ENCODE data around the gene SELENOO.

SELENOO gene

GRCh38 chr22:50248196-50249081, 47.6 kb downstream of the SELENOO start:
- no peaks in the 10 kb centered on the region for H3K27me3 ChIP-seq (ENCODE audit: control insufficient read depth, insufficient read depth, low read length)
- peaks cover 49% of the 10 kb centered on the region for H3K4me1 ChIP-seq (ENCODE audit: control insufficient read depth, insufficient read depth, low read length)
- no peak overlapping the region for H3K9ac ChIP-seq (ENCODE audit: low read length)
- no peak overlapping the region for H3K4me3 ChIP-seq (ENCODE audit: low read length)
- no peaks in the 10 kb centered on the region for H3K9me3 ChIP-seq (ENCODE audit: control insufficient read depth, low read length)
- H3K36me3 ChIP-seq (ENCODE audit: control insufficient read depth, insufficient read depth, low read length) = peaks cover 9% of the 10 kb centered on the region

GRCh38 chr22:50249341-50250248, 48.8 kb downstream of the SELENOO start:
- Histone ChIP-seq H3K9ac (ENCODE audit: low read length) (no peak overlapping the region), H3K9me3 (ENCODE audit: control insufficient read depth, low read length) (no peaks in the 10 kb centered on the region), H3K36me3 (ENCODE audit: control insufficient read depth, insufficient read depth, low read length) (peaks cover 9% of the 10 kb centered on the region), H3K4me1 (ENCODE audit: control insufficient read depth, insufficient read depth, low read length) (peaks cover 49% of the 10 kb centered on the region), H3K27me3 (ENCODE audit: control insufficient read depth, insufficient read depth, low read length) (no peaks in the 10 kb centered on the region), H3K4me3 (ENCODE audit: low read length) (peak overlapping the region; percentile 36)

- Histone ChIP-seq H3K36me3 (ENCODE audit: control insufficient read depth, insufficient read depth, low read length) (peaks cover 9% of the 10 kb centered on the region), H3K9ac (ENCODE audit: low read length) (peak overlapping the region; percentile 56), H3K4me1 (ENCODE audit: control insufficient read depth, insufficient read depth, low read length) (peaks cover 49% of the 10 kb centered on the region)
Observed at GRCh38 chr22:50250249-50250554, 49.4 kb downstream of the SELENOO start.

GRCh38 chr22:50250555-50251476, 50.0 kb downstream of the SELENOO start, which contains the start of gene HDAC10:
TSS of gene HDAC10 (minus strand) at chr22:50251265. CDS start at chr22:50251032, 233 bp downstream.
- peak within 1 kb of the TSS; percentile 36 for H3K4me3 ChIP-seq (ENCODE audit: low read length)
- H3K9ac ChIP-seq (ENCODE audit: low read length) = peak within 1 kb of the TSS; percentile 56
- H3K27me3 ChIP-seq (ENCODE audit: control insufficient read depth, insufficient read depth, low read length) = no peaks in the 10 kb centered on the region
- H3K36me3 ChIP-seq (ENCODE audit: control insufficient read depth, insufficient read depth, low read length) = peaks cover 9% of the 10 kb centered on the region
- H3K9me3 ChIP-seq (ENCODE audit: control insufficient read depth, low read length) = no peaks in the 10 kb centered on the region
- peaks cover 44% of the 10 kb centered on the region for H3K4me1 ChIP-seq (ENCODE audit: control insufficient read depth, insufficient read depth, low read length)

More at GRCh38 chr22:50250249-50250554, 49.4 kb downstream of the SELENOO start:
- Histone ChIP-seq H3K9me3 (ENCODE audit: control insufficient read depth, low read length) (no peaks in the 10 kb centered on the region), H3K27me3 (ENCODE audit: control insufficient read depth, insufficient read depth, low read length) (no peaks in the 10 kb centered on the region), H3K4me3 (ENCODE audit: low read length) (peak overlapping the region; percentile 36)

- peaks cover 1% of the 10 kb centered on the region for H3K36me3 ChIP-seq (ENCODE audit: control insufficient read depth, insufficient read depth, low read length)
- no peaks in the 10 kb centered on the region for H3K27me3 ChIP-seq (ENCODE audit: control insufficient read depth, insufficient read depth, low read length)
- no peaks in the 10 kb centered on the region for H3K9me3 ChIP-seq (ENCODE audit: control insufficient read depth, low read length)
- peaks cover 38% of the 10 kb centered on the region for H3K4me1 ChIP-seq (ENCODE audit: control insufficient read depth, insufficient read depth, low read length)
- H3K4me3 ChIP-seq (ENCODE audit: low read length) = peak overlapping the region; percentile 19
- H3K9ac ChIP-seq (ENCODE audit: low read length) = peak overlapping the region; percentile 15
Observed at GRCh38 chr22:50251477-50252081, 50.8 kb downstream of the SELENOO start.

GRCh38 chr22:50252082-50253045, 51.6 kb downstream of the SELENOO start:
- no peak overlapping the region for H3K4me3 ChIP-seq (ENCODE audit: low read length)

GRCh38 chr22:50253046-50253915, 52.5 kb downstream of the SELENOO start:
- no peak overlapping the region for H3K9ac ChIP-seq (ENCODE audit: low read length)
- H3K4me3 ChIP-seq (ENCODE audit: low read length) = no peak overlapping the region
- H3K4me1 ChIP-seq (ENCODE audit: control insufficient read depth, insufficient read depth, low read length) = peaks cover 26% of the 10 kb centered on the region
- H3K36me3 ChIP-seq (ENCODE audit: control insufficient read depth, insufficient read depth, low read length) = no peaks in the 10 kb centered on the region
- peaks cover under 1% of the 10 kb centered on the region for H3K27me3 ChIP-seq (ENCODE audit: control insufficient read depth, insufficient read depth, low read length)
- H3K9me3 ChIP-seq (ENCODE audit: control insufficient read depth, low read length) = no peaks in the 10 kb centered on the region

More at GRCh38 chr22:50252082-50253045, 51.6 kb downstream of the SELENOO start:
- no peaks in the 10 kb centered on the region for H3K9me3 ChIP-seq (ENCODE audit: control insufficient read depth, low read length)
- H3K9ac ChIP-seq (ENCODE audit: low read length) = no peak overlapping the region
- H3K4me1 ChIP-seq (ENCODE audit: control insufficient read depth, insufficient read depth, low read length) = peaks cover 35% of the 10 kb centered on the region
- H3K27me3 ChIP-seq (ENCODE audit: control insufficient read depth, insufficient read depth, low read length) = no peaks in the 10 kb centered on the region
- H3K36me3 ChIP-seq (ENCODE audit: control insufficient read depth, insufficient read depth, low read length) = no peaks in the 10 kb centered on the region

GRCh38 chr22:50253941-50254340, 53.1 kb downstream of the SELENOO start:
- Histone ChIP-seq H3K27me3 (ENCODE audit: control insufficient read depth, insufficient read depth, low read length) (peaks cover 7% of the 10 kb centered on the region), H3K36me3 (ENCODE audit: control insufficient read depth, insufficient read depth, low read length) (no peaks in the 10 kb centered on the region), H3K9ac (ENCODE audit: low read length) (no peak overlapping the region), H3K4me1 (ENCODE audit: control insufficient read depth, insufficient read depth, low read length) (peaks cover 26% of the 10 kb centered on the region), H3K9me3 (ENCODE audit: control insufficient read depth, low read length) (no peaks in the 10 kb centered on the region), H3K4me3 (ENCODE audit: low read length) (no peak overlapping the region)

GRCh38 chr22:50255099-50255498, 54.3 kb downstream of the SELENOO start:
- Histone ChIP-seq H3K4me1 (ENCODE audit: control insufficient read depth, insufficient read depth, low read length) (peaks cover 21% of the 10 kb centered on the region), H3K36me3 (ENCODE audit: control insufficient read depth, insufficient read depth, low read length) (no peaks in the 10 kb centered on the region), H3K4me3 (ENCODE audit: low read length) (no peak overlapping the region), H3K9ac (ENCODE audit: low read length) (no peak overlapping the region), H3K27me3 (ENCODE audit: control insufficient read depth, insufficient read depth, low read length) (peaks cover 14% of the 10 kb centered on the region), H3K9me3 (ENCODE audit: control insufficient read depth, low read length) (no peaks in the 10 kb centered on the region)

GRCh38 chr22:50255607-50256006, 54.8 kb downstream of the SELENOO start:
- Histone ChIP-seq H3K9me3 (ENCODE audit: control insufficient read depth, low read length) (no peaks in the 10 kb centered on the region), H3K4me1 (ENCODE audit: control insufficient read depth, insufficient read depth, low read length) (peaks cover 16% of the 10 kb centered on the region), H3K27me3 (ENCODE audit: control insufficient read depth, insufficient read depth, low read length) (peaks cover 19% of the 10 kb centered on the region), H3K36me3 (ENCODE audit: control insufficient read depth, insufficient read depth, low read length) (no peaks in the 10 kb centered on the region), H3K4me3 (ENCODE audit: low read length) (no peak overlapping the region), H3K9ac (ENCODE audit: low read length) (no peak overlapping the region)

All from mucosa of stomach (tissue), 1 donor.